ENCODE data around the gene PDE6A. TPM values are rescaled to one million over a fixed set of nuclear protein-coding genes. Genes with fewer than 3 reads are reported as not detected.
A peak's percentile ranks its signal among the peaks of the same experiment; 100 is the strongest.

The PDE6A gene
- polyA plus RNA-seq, 3 donors = 0.01 TPM; not detected in 2

DNA sequence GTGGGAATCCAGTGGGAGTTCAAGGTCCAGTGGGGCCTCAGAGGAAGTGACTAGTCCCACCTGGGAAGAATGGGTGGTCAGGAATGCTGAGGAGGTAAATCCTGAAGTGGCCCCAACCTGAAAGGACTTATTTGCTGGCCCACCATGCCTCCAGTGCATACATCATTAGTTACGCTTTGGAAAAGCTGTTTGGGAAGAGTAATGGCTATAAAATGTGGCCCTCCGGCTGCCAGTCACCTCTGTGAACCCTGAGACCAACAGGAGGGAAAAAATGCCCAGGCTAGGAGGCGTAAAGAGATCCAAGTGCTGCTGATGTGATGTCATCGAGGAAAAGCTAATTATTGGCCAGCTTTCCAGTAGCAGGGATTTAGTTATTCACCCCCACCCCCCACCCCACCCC lies 13.3 kb upstream of the PDE6A start:
- Histone ChIP-seq H3K36me3 (replicated peaks in 1 of 2; ENCODE audit: control insufficient read depth in 1 of 2, insufficient read depth in 2 of 2, low read length in 2 of 2) (no peaks in the 10 kb centered on the region), H3K79me2 (ENCODE audit: insufficient read depth, low read length) (peaks cover 13% of the 10 kb centered on the region), H3K27ac (ENCODE audit: low read depth in 1 of 2, low read length in 2 of 2) (no peak overlapping the region), H2AFZ (ENCODE audit: insufficient read depth, low read depth, low read length, poor library complexity, severe bottlenecking) (no peak overlapping the region), H3K4me2 (replicated peaks; ENCODE audit: extremely low read depth, low read length, poor library complexity, severe bottlenecking) (no peak overlapping the region), H3K9me3 (replicated peaks in 1 of 2; ENCODE audit: control insufficient read depth in 1 of 2, insufficient read depth in 1 of 2, low read length in 2 of 2) (no peaks in the 10 kb centered on the region), H4K20me1 (ENCODE audit: insufficient read depth, low read length) (no peaks in the 10 kb centered on the region), H3K9ac (ENCODE audit: insufficient read depth, low read length, poor library complexity, severe bottlenecking) (no peak overlapping the region), H3K4me3 (replicated peaks in 1 of 3; ENCODE audit: low read depth in 2 of 3, low read length in 3 of 3) (no peak overlapping the region), H3K4me1 (ENCODE audit: control insufficient read depth in 1 of 2, insufficient read depth in 2 of 2, low read length in 2 of 2) (peaks cover 18 to 29% of the 10 kb centered on the region in 2 donors), H3K27me3 (ENCODE audit: control insufficient read depth in 2 of 2, insufficient read depth in 2 of 2, low read length in 2 of 2) (no peaks in the 10 kb centered on the region)
- Mint-ChIP-seq H3K4me3 (no peak overlapping the region), H3K4me1 (peaks cover 31% of the 10 kb centered on the region), H3K27ac (peak overlapping the region in 1 of 7 donors; percentile 62), H3K27me3 (ENCODE audit: low read depth in 3 of 3) (peaks cover 0 to 2% (median 1%) of the 10 kb centered on the region in 3 donors), H3K9me3 (peaks cover 0 to 2% (median 0%) of the 10 kb centered on the region in 7 donors), H3K36me3 (peaks cover 2% of the 10 kb centered on the region in 2 donors)
- no peak for DNase-seq
- WGBS (ENCODE audit: insufficient coverage) = 100% methylated on average over 2 of the region's 4 CpGs
- intact Hi-C loops (cut with micrococcal nuclease) = no loop called here
- TF ChIP-seq, protein P1, sequence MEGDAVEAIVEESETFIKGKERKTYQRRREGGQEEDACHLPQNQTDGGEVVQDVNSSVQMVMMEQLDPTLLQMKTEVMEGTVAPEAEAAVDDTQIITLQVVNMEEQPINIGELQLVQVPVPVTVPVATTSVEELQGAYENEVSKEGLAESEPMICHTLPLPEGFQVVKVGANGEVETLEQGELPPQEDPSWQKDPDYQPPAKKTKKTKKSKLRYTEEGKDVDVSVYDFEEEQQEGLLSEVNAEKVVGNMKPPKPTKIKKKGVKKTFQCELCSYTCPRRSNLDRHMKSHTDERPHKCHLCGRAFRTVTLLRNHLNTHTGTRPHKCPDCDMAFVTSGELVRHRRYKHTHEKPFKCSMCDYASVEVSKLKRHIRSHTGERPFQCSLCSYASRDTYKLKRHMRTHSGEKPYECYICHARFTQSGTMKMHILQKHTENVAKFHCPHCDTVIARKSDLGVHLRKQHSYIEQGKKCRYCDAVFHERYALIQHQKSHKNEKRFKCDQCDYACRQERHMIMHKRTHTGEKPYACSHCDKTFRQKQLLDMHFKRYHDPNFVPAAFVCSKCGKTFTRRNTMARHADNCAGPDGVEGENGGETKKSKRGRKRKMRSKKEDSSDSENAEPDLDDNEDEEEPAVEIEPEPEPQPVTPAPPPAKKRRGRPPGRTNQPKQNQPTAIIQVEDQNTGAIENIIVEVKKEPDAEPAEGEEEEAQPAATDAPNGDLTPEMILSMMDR (IDR thresholded peaks at IDR 0.05) = no peak

DNA sequence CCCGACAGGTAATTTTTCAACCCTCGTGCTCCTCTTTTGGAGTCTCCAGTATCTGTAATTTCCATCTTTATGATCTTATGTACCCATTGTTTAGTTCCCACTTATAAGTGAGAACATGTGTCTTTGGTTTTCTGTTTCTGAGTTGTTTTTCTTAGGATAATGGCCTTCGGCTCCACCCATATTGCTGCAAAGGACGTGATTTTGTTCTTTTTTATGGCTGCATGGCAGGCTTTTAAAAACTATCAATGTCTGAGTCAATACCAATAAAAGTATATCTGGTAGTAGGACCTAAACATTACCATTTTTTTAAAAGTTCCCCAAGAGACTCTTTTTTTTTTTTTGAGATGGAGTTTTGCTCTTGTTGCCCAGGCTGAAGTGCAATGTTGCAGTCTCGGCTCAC lies 12.1 kb upstream of the PDE6A start:
- no peak overlapping the region for H3K4me3 Mint-ChIP-seq
- H3K27ac ChIP-seq (ENCODE audit: low read depth in 1 of 2, low read length in 2 of 2) = no peak overlapping the region
- H3K9me3 ChIP-seq (replicated peaks in 1 of 2; ENCODE audit: control insufficient read depth in 1 of 2, insufficient read depth in 1 of 2, low read length in 2 of 2) = no peaks in the 10 kb centered on the region
- H3K9ac ChIP-seq (ENCODE audit: insufficient read depth, low read length, poor library complexity, severe bottlenecking) = no peak overlapping the region
- no peaks in the 10 kb centered on the region for H3K36me3 Mint-ChIP-seq
- peaks cover 0 to 2% (median 0%) of the 10 kb centered on the region in 7 donors for H3K9me3 Mint-ChIP-seq
- TF ChIP-seq, protein P1 (IDR thresholded peaks at IDR 0.05) = no peak
- no peaks in the 10 kb centered on the region for H4K20me1 ChIP-seq (ENCODE audit: insufficient read depth, low read length)
- no peak overlapping the region for H3K4me3 ChIP-seq (replicated peaks in 1 of 3; ENCODE audit: low read depth in 2 of 3, low read length in 3 of 3)
- no peak overlapping the region for H3K4me2 ChIP-seq (replicated peaks; ENCODE audit: extremely low read depth, low read length, poor library complexity, severe bottlenecking)
- H3K4me1 ChIP-seq (ENCODE audit: control insufficient read depth in 1 of 2, insufficient read depth in 2 of 2, low read length in 2 of 2) = peaks cover 18 to 26% of the 10 kb centered on the region in 2 donors
- H2AFZ ChIP-seq (ENCODE audit: insufficient read depth, low read depth, low read length, poor library complexity, severe bottlenecking) = peak overlapping the region; percentile 27
- H3K36me3 ChIP-seq (replicated peaks in 1 of 2; ENCODE audit: control insufficient read depth in 1 of 2, insufficient read depth in 2 of 2, low read length in 2 of 2) = no peaks in the 10 kb centered on the region
- H3K27me3 ChIP-seq (ENCODE audit: control insufficient read depth in 2 of 2, insufficient read depth in 2 of 2, low read length in 2 of 2) = no peaks in the 10 kb centered on the region
- 17% methylated on average over 1 of the region's 5 CpGs for WGBS (ENCODE audit: insufficient coverage)
- H3K79me2 ChIP-seq (ENCODE audit: insufficient read depth, low read length) = peaks cover 8% of the 10 kb centered on the region
- H3K27ac Mint-ChIP-seq = peak overlapping the region in 2 of 7 donors; percentile 84 to 85
- H3K27me3 Mint-ChIP-seq (ENCODE audit: low read depth in 3 of 3) = peaks cover 0 to 2% (median 1%) of the 10 kb centered on the region in 3 donors
- intact Hi-C loops (cut with micrococcal nuclease) = no loop called here
- DNase-seq = no peak
- peaks cover 26% of the 10 kb centered on the region for H3K4me1 Mint-ChIP-seq

Data from CD14-positive monocyte (primary cell).